Stimulated activated CD8-positive, alpha-beta memory T cell treated with anti-CD3 and anti-CD28 coated beads, Interleukin-15, amount 100 ng/mL, for 1 hour (primary cell): ENCODE measurements around the gene WDR27.
"Not testable (repeated sequence)": the region's sequence is repeated elsewhere in the genome, so short reads cannot be mapped to it uniquely, and the experiment has no call there.

Experiments
- DNase-seq: peaks from one replicate; pipeline ENCODE4 v3.0.0-alpha.2; 2020; ENCODE audit warnings: low read depth

Gene WDR27

DNA sequence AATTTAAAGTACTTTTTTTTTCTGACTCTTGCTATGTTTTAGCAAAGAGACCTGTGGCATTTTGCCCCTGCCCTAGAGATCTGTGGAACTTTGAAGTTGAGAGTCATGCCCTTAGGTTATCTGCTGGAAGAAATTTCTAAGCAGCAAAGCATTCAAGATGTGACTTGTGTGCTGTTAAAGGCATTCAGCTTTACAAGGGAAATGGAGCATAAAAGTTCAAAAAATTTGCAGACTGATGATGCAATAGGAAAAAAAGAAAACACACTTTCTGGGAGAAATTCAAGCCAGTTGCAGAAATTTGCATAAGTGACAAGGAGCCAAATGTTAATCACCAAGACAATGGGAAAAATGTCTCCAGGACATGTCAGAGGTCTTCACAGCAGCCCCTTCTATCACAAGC lies 267.3 kb downstream of the WDR27 start:
- DNase-seq = not testable (repeated sequence)

DNA sequence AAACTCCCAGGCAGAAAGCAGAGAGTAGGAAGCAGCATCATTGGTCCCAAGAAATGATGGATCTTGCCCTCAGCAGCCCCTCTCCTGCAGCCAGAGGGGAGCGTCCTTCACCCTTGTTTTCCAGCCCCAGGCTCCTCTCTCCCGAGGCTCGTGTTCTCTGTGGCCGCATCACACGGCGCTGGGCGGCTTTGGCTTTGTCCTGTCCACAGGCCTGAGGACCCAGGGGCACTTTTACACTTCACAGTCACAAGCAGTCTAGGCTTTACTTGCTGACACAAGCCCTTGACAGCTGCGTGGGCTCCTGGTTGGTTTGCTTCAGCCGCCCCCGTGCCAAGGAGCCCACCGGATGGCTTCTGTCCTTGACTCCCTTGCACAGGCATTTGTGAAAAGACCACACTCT lies 272.8 kb downstream of the WDR27 start:
- DNase-seq = no peak

DNA sequence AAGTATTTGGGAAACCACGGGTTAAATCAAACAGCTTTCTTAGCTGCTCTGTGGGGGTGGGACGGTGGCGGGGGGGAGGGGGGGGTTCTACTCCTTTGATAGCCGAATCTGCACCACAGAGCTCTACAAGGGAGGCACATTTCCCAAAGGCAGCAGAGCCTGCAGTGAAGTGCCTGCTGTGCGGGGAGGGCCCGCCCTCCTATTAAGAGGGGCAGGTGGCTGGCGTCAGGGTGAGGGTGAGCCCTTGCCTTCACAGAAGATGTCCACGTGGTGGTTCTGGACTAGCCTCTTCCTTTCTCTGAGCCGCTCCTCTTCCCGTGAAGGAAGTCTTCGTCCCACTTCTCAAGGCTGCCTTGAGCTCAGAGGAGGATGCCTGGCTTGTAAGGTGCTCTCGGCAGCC lies 273.3 kb downstream of the WDR27 start:
- no peak for DNase-seq

DNA sequence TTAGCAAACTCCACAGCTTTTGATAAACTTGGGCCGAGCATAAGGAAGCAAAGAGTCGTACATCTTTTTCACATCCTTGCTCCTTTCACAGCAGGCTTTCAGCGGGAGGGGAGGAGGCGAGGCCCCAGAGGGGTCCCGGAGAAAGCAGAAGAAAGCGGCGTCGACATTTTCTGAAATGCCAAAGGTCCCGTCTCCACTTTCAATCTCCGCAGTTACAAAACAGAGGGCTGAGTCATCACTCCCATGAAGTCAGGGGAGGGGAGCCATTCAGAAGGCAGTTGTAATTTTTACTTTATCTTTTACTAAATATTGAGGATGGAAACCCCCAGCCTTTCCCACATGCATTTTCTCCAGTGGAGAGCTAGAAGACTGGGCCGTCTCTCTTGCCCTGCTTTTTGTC lies 274.0 kb downstream of the WDR27 start:
- no peak for DNase-seq

DNA sequence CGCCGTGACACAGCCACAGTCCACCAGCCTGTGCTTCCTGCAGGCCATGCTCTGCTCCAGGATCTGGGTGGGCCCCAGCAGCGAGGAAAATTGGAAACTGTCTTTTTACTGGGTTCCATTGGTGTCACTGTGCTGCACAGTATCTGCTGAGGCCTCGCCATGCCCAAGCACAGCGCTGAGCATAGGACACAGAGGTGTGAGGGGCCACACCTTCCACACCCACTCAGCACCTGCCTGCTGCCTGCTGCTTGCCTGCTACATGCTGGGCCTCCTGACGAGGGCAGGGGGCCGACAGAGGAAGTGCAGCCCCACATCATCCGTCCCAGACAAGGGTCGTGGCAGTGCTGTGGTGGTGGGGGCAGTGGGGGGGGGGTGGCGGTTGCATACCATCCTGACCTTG lies 275.2 kb downstream of the WDR27 start:
- no peak for DNase-seq

DNA sequence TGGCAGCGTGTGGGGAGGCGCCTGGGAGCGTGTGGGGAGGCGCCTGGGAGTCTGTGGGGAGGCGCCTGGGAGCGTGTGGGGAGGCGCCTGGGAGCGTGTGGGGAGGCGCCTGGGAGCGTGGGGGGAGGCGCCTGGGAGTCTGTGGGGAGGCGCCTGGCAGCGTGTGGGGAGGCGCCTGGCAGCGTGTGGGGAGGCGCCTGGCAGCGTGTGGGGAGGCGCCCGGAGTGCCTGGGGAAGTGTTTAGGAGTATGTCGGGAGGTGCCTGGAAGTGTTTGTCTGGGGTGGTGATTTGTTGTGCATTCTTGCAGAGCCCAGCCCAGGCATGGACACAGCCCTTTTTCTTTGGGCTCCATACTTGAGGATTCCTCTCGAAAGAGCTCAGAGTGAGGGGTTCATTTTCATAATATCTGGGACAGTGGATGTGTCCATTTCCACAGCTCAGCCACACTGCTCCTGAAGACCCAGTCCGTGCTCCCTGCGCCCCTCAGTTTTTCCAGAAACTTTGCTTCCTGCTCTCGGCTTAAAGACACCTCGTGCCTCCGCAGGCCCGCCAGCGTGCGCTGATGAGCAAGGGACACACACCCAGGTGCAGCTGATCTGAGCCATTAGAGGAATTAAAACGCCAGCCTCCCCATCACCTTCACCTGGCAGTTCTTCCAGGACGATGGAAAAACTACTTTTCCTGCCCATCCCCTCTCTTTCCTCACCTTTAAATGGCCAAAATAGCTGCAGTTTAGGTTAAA lies 276.0 kb downstream of the WDR27 start:
- no peak for DNase-seq

DNA sequence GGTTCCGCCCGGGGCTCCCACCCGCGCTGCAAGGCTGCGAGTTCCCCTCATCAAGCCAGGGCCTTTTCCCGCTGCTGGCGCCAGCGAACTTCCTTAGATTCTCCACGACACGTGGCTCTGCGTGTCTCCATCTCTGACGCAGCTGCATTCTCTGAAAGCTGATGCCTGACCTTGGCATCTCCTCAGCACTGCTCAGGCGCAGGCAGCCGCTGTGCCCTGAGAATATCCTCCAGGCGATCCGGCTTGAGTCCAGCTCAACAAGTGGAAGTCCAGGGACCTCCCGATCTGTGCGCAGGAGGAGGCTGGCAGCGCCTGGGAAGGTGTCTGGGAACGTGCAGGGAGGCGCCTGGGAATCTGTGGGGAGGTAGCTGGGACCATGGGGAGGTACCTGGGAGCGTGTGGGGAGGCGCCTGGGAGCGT lies 277.0 kb downstream of the WDR27 start:
- DNase-seq = no peak

DNA sequence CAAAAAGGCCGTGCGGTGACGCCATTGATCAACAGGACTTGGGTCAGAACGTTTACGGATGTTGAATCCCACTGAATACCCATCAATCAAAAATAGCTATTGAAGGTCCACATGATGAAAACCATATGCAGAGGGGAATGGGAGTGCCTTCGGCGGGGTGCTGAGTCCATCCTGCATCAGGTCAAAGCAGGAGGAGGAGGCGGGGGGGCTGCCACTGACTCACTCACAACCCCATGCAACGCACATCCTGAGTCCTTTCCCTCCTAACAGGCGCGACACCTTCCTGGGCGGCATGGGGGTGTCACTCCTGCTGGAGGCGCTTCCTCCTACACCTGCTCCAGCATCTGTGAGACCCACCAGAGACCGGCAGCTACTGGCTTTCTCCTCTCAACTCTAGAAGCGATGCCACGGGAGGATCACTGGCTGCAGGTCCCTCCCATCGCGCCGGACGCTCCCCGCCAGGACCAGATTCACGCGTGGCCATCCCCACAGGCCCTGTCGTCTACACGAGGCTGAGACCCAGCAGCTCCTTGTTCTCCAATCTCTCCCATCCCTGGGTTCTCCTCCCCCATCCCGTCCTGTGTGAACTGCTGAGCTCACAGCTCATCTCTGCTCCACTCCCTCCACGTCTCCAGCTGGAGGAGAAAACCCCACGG lies 277.6 kb downstream of the WDR27 start:
- no peak for DNase-seq

DNA sequence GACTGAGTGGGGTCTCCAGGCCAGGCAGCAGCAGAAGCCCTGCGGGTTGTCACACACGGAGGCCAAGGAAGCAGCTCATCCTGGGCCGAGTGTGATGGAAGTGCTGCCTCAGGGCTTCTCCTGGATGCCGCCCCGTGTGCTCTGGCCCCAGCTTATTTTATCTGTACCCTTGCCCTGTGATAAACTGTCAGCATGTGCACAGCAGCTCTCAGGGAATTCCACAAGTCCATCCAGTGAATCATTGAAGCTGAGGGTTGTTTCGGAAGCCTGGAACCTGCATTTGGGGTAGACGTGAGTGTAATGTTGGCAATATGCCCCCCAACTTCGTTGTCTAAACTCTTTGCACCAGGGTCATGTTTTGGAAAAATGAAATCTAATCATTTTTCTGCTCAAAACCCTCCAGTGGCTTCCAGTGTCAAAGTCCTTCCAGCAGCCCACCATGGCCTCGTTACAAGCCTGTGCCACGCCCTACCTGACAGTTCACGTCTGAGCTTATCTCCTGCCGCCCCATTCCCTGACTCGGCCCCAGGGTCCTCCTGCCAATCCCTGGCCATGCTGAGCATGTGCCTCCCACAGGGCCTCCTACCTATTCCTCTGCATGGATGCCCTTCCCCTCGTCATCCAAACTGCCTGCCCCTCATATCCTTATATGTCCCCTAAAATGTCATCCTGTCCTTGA lies 280.1 kb downstream of the WDR27 start:
- no peak for DNase-seq

DNA sequence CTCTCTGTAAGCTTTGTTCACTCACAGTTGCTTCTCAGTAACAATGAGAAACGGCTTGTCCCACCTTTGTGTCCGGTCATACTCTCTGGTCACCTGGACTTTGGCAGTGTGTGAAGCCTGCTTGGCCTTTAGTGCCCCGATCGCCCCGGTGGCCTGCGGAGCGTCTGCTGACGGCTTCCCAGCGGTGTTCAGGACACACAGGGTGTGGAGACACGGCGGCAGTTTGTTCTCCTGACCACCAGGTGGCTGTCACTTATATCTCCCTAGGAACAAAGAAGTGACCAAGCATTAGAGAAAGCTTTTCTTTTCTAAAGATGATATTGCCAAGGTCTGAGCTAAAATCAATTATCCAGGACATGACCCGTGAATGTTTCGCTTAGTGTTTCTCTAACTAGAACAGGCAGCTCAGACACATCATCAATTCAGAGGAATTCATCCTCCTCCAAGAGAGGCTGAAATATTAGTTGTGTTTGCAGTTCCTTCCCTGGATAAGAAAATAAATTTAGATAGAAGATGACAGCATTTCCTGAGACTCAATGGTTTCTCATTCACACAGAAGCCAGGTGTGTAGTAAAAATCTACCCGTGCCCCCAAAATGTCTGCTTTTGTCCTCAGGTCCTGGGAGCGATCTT lies 280.8 kb downstream of the WDR27 start:
- DNase-seq = no peak

DNA sequence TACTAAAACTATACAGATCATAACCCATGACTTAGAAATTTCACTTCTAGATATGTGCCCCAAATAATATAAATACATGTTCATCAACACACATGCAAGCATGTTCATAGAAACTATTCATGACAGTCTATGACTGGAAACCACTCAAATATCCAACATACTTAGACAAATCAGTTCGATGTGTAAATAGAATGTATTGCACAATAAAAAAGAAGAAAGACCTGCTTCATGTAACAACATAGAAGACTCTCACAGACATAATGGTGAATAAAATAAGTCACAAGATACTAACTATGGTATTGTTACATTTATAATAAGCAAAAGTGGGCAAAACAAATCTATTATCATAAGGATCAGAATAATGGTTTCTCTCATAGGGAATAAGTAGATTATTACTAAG lies 284.7 kb downstream of the WDR27 start:
- no peak for DNase-seq

DNA sequence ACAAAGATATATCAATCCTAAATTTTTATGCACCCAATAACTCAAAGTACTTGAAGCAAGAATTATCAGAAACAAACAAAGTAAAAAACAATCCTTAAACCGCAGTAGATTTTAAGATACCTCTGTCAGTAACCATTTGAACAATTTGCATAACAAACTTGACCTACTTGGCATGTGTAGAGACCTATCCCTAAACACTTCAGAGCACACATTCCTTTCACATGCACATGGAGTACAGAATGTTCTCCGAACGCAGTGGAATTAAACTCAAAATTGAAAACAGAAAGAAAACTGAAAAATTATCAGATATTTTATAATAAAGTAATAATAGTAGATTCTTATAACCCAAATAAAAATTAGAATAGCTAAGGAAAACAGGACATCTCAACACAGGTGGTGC lies 285.6 kb downstream of the WDR27 start:
- DNase-seq = no peak

DNA sequence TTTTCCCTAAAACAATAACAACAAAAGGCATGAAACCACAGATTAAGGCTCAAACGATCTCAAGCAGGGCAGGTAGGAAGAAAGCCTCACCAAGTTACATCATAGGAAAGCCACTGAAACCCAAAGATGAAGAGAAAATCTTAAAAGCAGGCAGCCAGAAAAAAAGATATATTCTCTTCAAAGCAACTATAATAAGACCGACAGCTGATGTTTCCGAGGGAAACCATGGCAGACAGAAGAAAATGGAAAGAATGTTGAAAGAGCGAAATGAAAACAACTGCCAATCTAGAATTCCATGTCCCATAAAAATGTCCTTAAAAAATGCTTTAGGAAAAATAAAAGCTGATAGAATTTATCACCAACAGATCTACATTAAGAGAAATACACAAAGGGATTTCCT lies 286.6 kb downstream of the WDR27 start:
- no peak for DNase-seq

DNA sequence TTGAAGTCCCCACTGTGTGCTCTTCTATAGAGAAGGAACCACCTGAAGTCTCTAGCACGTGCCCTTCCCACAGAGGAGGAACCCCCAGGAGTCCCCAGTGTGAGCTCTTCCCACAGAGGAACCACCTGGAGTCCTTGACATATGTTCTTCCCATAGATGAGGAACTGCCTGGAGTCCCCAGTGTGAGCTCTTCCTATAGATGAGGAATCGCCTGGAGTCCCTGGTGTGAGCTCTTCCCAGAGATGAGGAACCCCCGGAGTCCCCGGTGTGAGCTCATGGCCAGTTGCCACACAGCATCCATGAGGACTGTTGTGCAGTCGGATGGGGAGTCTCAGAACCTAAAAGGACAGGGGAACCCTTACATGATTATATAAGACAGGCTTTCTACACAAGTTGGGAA lies 290.1 kb downstream of the WDR27 start:
- DNase-seq = no peak

DNA sequence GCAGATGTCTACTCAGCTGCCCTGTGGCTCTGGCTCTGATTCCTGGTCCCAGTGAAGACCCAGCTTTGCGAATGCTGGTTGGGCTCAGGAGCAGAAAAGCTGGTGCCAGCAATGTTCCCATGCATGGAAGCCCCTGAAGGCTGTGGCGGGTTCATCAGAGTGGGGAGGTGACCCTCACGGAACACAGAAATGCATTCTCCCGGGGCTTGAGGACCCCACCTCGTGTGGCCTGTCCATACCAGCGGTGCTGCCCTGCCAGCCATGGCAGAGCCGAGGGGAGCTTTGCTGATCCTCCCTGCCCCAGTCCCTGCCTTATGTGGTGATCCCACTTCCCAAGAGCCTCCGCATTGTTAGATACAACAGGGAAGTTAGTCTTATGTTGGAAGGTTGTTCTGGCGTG lies 290.5 kb downstream of the WDR27 start:
- no peak for DNase-seq

DNA sequence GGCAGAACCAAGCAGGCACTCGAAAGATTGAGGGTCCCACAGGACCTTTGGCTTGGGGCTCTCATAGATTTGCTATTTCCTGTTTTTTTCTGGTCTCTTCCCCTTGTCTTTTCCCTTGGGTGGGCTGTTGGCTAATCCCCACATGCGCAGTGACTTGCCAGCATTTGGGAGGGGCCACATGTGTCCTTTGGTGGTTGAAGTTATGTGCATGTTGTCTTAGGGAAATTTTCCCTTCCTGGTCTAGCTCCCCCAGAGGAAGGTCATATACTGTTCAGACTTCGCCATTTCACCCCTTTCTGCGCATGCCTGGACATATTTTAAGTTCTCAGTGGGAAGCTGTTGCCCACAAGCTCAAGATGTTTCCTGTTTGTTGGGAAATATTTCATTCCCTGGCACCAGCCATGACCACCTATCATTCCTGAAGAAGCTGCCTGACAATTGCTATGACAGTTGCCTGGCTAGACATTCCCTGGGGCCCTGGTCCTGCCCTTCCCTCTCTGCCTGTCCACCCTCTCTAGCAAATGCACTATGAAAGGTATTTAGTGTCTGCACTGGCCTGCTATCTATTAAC lies 292.0 kb downstream of the WDR27 start:
- DNase-seq = no peak

DNA sequence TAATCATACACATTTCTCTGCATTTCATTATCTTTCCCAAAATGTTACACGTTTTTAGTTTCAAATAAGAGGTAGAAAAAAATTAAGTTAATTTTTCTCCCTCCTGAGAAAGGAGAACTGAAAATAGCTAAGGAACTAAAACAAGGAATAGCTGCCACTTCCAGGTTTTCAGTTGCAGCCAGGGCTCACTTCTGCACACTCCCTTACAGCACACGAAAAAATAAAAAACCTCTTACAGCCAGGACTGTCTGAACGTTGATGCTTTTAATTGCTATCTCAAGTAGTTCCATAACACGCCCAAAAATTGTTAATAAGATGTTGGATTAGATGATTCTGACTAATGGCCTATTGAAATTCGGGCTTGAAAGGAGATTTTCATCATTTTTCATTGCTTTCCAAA lies 294.5 kb downstream of the WDR27 start:
- DNase-seq = no peak
